Activated gamma-delta T cell (primary cell): Measurements from ENCODE around the gene OVOL3.

Experiments used
- DNase-seq: peaks from one replicate; lab custom pipeline; 2025; lab: John Stamatoyannopoulos, UW

The OVOL3 gene

DNA sequence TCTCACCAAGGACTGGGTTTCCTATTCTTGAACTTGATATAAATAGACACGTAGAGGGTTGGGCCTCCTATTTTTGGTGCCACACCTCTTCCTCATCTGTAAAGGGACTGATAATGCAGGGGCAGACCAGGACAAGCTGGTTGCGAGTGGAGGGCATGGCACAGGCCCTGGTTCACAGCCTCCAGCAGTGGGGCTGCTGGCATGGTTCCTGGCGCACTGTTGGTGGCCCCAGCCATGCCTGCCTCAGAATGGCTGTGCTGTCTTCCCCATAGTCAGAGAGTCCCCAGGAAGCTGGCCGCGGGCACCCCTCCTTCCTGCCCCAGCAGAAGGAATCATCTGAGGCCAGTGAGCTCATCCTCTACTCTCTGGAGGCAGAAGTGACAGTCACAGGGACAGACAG lies 10.5 kb upstream of the OVOL3 start:
- DNase-seq, result no peak

DNA sequence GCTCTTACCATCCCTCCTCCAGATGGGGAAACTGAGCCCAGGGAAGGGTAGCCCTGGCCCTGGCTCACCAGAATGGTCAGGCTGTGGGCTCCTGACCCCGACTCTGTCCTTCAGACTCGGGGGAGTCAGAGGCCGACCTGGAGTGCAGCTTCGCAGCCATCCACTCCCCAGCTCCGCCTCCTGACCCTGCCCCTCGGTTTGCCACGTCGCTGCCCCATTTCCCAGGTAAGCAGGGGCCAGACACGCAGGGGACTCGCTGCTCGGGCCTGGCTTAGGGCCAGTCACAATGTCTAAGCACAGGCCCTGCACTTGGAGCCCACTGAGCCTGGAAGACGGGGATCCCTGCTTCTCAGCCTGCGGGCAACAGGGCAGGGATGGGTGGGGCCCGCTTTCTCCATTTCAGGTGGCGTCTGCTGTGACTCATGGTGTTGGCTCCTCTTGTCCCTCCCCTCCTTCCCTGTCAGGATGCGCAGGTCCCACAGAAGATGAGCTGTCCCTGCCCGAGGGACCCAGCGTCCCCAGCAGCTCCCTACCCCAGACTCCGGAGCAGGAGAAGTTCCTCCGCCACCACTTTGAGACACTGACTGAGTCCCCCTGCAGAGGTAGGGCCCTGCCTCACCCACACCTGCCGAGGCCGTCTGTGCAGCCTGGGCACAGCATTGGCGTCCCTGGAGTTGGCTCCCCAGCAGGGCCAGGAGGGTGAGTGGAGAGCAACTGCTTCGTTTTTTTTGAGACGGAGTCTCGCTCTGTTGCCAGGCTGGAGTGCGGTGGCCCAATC lies 9.2 kb upstream of the OVOL3 start:
- DNase-seq, result no peak

DNA sequence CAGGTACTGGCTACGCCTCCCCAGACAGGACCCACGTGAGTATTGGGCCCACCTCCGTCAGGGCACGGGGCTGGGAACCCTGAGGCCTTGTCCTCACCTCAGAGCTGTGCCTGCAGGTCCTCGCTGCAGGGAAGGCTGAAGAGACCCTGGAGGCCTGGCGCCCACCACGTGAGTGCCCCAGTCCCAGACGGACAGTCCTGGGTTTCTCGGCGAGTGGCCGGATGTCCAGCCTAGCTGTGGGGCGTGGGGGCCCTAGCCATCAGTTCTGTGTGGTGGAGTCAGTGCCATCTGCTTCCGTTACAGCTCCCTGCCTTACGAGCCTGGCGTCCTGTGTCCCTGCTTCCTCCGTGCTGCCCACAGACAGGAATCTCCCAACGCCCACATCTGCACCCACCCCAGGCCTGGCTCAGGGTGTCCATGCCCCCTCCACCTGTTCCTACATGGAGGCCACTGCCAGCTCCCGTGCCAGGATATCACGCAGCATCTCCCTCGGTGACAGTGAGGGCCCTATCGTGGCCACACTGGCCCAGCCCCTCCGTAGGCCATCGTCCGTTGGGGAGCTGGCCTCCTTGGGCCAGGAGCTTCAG lies 7.8 kb upstream of the OVOL3 start:
- no peak for DNase-seq

DNA sequence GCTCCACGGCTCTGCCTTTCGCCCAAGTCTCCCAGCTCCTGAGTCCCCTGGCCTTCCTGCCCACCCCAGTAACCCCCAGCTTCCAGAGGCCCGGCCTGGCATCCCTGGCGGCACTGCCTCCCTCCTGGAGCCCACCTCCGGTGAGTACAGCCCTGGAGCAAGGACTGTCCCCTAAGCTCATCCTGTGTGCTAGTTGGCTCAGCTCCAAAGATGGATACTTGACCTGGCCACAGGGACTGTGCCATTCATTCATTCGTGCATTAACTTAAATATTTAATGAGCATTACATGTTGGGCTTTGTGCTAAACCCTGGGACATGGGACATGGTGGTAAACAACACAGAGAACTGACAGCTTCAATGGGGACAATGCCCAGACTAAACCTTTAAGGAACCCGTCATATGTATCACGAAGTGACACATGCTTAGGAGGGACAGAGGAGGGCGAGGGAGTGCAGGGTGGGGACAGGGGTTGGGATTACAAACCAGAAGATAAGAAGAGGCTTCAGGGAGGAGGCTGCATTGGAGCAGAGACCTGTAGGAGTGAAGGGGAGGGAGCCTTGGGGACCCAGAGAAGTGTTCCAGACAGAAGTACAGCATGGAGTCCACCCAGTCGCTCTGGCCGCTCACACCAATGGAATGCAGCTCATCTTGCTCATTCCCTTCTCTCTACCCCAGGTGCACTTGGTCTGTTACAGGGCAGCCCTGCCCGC lies 6.9 kb upstream of the OVOL3 start:
- no peak for DNase-seq

DNA sequence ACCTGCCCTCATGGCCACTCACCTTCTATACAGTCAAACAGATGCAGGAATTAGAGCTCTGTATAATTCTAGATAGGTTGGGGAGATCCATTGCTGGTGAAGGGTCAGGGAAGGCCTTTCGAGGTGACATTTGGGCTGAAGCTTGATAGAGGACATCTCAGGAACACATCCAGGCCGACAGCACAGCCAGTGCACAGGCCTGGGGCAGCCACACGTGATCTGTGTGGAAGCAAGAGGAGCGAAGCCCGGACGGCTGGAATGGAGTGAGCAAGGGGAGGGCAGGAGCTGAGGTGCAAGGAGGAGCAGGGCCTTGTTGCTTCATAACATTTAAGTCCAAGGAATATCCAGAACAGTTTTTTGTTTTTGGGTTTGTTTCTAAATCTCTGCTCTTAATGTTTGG lies 4.5 kb upstream of the OVOL3 start:
- DNase-seq, result no peak

- no peak for DNase-seq
Observed at GRCh38 chr19:36106991-36107390, 4.0 kb upstream of the OVOL3 start.

DNA sequence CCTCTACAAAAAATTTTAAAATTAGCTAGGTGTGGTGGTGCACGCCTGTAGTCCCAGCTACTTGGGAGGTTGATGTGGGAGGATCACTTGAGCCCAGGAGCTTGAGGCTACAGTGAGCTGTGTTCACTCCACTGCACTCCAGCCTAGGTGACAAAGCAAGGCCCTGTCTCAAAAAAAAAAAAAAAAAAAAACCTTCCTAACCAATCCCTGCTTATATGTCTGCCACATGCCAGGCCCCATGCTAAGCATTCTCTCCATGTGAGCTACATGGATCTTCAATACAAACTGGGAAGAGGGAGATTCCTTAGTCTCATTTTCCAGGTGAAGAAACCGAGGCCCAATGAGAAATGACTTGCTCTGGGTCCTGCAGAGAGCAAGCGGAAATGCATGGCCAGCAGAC lies 2.3 kb upstream of the OVOL3 start:
- no peak for DNase-seq

DNA sequence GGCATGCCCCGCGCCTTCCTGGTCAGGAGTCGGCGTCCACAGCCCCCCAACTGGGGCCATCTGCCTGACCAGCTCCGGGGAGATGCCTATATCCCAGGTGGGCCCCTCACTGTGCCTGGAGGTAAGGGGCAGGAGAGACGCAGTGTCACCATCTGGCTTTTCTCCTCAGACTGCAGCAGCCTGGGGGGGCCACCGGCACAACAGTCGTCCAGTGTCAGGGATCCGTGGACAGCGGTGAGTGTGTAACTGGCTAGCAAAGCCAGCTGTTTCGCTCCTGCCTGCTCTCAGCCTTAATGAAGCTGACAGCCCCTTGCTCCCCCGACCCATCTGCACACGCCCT lies 227 bp downstream of the OVOL3 start:
- no peak for DNase-seq

DNA sequence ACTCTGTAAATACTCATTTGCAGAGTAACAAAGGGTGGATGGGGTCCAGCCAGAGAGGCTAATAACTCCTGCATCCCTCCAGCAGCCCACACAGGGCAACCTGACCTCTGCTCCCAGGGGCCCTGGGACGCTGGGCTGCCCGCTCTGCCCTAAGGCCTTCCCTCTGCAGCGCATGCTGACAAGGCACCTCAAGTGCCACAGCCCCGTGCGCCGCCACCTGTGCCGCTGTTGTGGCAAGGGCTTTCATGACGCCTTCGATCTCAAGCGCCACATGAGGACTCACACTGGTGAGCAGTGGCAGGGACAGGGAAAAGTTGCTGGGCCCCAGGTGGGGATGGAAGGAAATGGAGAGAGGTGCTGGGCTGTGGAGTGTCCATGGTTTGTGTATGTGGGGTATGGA lies 1.7 kb downstream of the OVOL3 start:
- DNase-seq, result no peak

- DNase-seq, result no peak
Observed at GRCh38 chr19:36113425-36113824, 2.5 kb downstream of the OVOL3 start.

GRCh38 chr19:36113894-36114720 lies 3.2 kb downstream of the OVOL3 start:
- DNase-seq, result no peak

GRCh38 chr19:36114721-36115452 lies 3.9 kb downstream of the OVOL3 start, which contains the start of gene POLR2I:
POLR2I (minus strand) TSS chr19:36114875; CDS start chr19:36114856, 19 bp downstream.
- peak; percentile 96 for DNase-seq

DNA sequence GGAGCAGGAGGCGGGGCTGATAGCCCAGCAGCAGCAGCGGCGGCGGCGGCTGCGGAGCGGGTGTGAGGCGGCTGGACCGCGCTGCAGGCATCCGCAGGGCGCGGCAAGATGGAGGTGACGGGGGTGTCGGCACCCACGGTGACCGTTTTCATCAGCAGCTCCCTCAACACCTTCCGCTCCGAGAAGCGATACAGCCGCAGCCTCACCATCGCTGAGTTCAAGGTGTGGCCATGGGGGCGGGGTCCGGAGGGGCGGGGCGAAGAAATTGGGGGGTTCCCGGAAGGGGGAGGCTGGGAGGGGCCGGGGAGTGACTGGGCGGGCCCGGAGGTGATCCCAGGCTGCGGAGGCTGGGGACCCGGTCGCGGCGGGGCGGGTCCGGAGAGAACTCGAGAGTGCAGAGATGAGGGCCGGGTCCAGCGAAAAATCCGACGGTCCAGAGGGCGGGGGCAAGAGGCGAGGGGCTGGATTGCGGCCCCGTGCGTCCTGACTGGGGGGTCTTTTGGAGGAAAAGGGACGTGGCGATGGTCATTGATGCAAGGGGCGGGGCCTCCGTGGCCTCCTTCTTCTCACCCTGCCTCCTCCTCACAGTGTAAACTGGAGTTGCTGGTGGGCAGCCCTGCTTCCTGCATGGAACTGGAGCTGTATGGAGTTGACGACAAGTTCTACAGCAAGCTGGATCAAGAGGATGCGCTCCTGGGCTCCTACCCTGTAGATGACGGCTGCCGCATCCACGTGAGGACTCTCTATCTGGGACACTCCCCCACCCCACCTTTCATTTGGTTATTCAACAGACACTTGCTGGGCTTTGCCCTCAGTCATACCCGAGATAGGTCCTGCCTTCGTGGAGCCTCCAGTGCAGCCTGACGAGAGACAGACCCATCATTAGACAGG lies 4.8 kb downstream of the OVOL3 start, which contains the start of gene TBCB:
TBCB (plus strand) TSS at position 16 of the 891 bp plus-strand sequence; CDS start at position 109, 93 bp downstream.
- DNase-seq, result peak; percentile 93

GRCh38 chr19:36116344-36116637 lies 5.3 kb downstream of the OVOL3 start:
- DNase-seq, result no peak

DNA sequence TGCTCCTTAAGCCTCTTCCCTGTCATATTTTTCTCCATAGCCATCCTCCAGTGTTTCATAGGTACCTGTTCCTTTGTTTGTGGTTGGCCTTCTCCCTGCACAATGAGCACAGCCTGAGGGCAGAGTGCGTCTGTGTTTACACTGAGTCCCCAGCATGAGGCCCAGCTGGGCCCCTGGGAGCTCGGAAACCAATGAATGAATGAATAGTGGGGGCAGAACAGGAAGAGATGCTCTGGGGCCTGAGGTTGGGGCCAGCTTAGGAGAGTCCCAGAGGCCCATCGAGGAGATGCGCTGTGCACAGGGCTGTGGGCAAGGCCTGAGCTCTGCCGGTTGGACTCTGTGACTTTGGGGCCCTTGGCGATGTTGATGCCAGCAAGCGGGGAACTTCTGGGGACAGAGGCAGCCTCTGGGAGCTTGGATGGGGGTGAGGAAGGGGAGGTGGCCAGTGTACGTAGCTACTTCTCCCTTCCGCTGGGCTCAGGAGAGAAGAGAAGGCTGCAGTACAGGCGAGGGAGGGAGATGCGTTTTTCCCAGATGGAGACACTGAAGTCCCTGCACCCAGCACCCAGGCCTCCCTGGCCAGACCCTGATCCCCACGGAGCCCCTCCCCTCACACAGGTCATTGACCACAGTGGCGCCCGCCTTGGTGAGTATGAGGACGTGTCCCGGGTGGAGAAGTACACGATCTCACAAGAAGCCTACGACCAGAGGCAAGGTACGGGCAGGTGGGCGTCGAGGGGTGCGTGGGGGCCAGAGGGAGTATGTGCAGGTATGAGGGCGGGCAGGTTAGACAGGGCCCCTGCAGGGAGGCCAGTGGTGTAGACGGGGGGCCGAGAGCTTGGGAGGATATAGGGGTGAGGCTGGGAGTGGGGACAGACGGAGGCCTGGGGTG lies 9.4 kb downstream of the OVOL3 start:
- DNase-seq, result no peak

GRCh38 chr19:36120984-36121358 lies 10.0 kb downstream of the OVOL3 start:
- no peak for DNase-seq

- DNase-seq, result no peak
Observed at GRCh38 chr19:36121486-36122124, 10.7 kb downstream of the OVOL3 start.

GRCh38 chr19:36125557-36125956 lies 14.6 kb downstream of the OVOL3 start:
- DNase-seq, result no peak

DNA sequence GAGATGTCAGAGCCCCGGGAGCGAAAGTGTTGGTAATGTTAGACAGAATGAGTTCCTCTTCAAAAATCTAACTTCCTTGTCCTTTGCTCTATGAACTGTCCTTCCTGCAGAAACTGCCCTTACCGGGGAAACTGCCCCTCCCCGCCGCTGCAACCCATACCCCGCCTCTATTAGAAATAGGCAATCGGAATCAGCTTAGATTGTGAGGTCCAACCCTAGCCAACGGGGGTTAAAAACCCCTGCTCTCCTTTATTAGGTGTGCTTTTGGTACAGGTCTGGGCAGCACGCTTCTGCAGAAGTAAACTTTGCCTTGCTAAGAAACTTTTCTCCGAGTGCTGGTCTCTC lies 17.4 kb downstream of the OVOL3 start:
- no peak for DNase-seq
